ENCODE measurements around the gene CMSS1.

Gene CMSS1

GRCh38 chr3:100084100-100084806 lies 266.6 kb downstream of the CMSS1 start:
- peak; percentile 59 for DNase-seq (ENCODE audit: low spot score)

DNA sequence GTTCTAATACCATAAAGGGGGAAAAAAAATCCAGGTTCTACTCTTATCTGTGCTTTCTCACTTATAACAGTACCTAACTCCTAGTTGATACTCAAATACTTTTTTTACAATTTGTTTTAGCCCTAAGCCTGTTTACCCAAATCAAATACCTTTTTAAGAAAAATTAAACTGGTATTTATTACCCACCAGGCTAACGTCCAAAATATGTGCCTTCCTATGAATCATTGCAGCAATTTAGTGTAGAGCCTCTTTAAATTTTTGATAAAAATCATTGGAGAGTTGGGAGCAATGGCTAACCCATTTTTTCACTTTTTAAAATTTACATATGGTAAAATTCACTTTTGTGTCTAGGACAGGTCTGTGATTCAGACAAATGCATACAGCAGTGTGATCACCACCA lies 268.7 kb downstream of the CMSS1 start:
- no peak for DNase-seq (ENCODE audit: low spot score)

DNA sequence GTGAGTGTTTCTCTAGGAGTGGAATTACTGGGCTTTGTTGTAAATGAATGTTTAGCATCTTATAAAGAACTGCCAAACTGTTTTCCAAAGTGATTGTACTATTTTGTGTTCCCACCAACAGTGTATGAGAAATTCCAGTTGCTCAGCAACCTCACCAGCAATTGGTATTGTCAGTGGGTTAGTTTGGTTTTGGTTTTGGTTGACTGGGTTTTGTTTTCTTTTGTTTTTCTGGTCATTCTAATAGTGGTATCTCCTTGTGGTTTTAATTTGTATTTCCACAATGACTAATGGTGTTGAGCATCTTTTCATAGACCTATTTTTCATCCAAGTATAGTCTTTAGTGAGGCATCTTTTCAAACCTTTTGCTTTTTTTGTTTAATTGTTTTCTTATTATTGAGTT lies 269.5 kb downstream of the CMSS1 start:
- no peak for DNase-seq (ENCODE audit: low spot score)

- no peak for DNase-seq (ENCODE audit: low spot score)
Measured at GRCh38 chr3:100088735-100089368, 271.2 kb downstream of the CMSS1 start.

DNA sequence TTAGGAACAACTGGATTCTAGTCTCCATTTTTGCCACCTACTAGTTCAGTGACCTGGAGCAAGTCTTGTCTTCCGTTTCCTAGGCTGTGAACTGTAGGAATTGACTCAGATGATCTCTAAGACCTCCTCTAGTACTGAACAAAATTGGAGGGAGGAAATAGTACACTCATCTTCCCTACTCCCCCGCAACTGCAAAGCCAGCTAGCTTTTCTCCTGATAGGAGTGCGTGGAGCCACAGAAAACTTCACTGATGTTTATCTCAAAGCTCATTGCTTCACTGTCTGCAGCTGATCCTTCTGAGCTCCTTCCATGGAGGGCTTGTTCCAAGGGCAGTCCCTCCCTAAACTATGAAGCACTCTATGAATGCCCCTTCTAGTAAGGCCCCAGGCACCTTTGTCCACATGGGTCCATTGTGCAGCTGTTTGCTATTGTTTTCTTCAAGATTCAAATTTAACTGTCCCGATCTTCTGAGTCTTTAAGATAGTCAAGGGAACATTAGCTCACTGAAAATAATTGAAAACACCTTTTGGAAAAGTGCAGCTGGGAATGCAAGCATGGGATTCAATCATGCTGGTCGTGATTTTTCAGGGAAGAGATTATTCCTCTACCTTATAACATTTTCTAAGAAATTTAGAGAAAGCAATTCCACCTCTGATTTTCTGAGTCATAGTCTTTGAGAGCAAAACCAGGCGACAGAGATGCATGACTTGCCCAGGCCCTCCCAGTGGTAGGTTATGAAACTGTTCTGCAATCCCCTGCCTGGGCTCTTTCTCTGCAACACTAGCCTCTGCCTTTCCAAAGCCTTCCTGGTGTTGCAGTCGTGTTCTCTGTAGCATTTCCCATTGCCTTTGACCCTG lies 272.4 kb downstream of the CMSS1 start:
- DNase-seq (ENCODE audit: low spot score) = no peak

DNA sequence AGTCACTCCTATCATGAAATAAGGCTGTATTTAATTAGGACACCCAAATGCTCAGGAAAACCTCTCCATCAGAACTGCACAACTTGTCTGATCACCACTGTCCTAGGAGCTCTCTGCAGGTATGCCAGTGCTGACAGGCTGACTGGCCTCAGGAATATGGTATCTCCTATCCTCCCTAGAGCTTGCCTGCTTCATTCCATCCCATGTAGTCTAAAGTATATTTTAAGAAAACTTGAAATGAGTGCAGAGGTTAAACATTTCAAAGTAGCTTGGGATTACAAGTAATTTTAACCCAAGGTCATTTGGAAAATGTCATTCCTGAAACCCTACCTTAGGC lies 273.0 kb downstream of the CMSS1 start:
- DNase-seq (ENCODE audit: low spot score) = no peak

DNA sequence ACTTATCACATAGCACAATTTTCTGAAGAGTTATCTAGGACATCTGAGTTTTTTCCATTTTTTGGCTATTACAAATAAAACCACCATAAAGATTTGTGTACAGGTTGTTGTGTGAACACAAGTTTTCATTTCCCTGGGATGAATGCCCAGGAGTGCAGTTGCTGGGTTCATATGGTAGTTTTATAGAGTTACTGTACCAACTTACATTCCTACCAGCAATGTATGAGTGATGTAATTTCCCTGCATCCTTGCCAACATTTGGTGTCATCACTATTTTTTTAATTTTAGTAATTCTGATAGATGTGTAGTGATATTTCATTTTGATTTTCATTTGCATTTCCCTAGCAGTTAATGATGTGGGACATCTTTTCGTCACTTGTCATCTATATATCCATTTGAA lies 276.2 kb downstream of the CMSS1 start:
- no peak for DNase-seq (ENCODE audit: low spot score)

DNA sequence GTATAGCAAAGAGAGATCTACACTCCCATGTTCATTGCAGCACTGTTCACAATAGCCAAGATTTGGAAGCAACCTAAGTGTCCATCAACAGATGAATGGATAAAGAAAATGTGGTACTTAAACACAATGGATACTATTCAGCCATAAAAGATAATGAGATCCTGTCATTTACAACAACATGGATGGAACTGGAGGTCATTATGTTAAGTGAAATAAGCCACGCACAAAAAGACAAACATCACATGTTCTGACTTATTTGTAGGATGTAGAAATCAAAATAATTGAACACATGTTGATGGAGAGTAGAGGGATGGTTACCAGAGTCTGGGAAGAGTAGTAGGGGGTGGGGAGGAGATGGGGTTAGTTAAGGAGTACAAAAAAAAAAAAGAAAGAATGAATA lies 278.6 kb downstream of the CMSS1 start:
- DNase-seq (ENCODE audit: low spot score) = peak; percentile 55

DNA sequence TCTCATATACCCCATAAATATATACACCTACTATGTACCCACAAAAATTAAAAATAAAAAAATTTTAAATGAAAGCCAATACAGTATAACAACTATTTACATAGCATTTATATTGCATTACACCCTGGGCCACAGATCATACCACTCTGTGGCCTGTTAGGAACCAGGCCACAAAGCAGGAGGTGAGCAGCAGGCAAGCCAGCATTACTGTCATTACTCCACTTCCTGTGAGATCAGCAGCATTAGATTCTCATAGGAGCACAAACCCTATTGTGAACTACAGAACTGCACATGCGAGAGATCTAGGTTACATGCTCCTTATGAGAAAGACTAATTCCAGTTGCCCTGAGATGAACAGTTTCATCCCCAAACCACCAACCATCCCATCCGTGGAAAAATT lies 279.2 kb downstream of the CMSS1 start:
- DNase-seq (ENCODE audit: low spot score) = no peak

DNA sequence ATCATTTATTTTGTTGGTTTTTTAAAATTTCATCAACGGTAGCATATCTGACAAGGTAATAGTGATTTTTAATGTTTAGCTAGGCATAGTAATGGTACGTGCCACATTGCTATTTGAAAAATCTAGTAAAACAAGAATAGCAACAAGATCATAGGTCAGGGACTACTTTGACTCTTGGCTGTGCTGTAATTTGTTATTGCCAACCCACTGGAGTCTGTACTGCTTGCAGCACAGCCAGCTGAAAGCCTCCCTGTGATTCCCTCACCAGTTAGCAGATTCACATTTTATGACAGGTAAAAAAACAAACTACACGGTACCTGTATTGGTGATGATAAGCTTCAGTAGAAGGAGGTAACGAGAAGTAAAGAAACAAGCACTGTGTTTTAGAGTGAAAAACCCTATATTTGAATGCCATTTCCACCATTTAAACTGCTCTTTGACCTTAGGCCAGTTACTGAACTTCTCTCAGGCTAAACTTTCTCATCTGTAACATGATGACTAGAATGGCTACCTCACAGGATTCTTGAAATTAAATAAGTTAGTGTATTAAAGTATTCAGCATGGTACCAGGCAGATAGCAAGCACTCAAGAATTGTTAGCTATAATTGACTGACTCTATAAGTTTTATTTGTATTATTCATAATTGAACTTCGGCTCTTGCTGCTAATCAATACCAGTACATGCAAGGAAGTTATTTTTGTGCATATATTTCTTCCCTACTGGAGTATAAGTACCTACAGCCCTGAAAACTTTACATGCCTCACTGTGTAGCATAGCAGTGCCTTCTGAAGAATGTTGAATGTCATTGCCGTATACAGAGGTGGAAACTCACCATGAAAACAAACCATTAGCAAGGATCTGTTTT lies 280.5 kb downstream of the CMSS1 start:
- no peak for DNase-seq (ENCODE audit: low spot score)

GRCh38 chr3:100098784-100099070 lies 281.1 kb downstream of the CMSS1 start:
- DNase-seq (ENCODE audit: low spot score) = no peak

GRCh38 chr3:100099621-100100020 lies 282.0 kb downstream of the CMSS1 start:
- DNase-seq (ENCODE audit: low spot score) = no peak

- DNase-seq (ENCODE audit: low spot score) = no peak
Measured at GRCh38 chr3:100100425-100100824, 282.8 kb downstream of the CMSS1 start.

DNA sequence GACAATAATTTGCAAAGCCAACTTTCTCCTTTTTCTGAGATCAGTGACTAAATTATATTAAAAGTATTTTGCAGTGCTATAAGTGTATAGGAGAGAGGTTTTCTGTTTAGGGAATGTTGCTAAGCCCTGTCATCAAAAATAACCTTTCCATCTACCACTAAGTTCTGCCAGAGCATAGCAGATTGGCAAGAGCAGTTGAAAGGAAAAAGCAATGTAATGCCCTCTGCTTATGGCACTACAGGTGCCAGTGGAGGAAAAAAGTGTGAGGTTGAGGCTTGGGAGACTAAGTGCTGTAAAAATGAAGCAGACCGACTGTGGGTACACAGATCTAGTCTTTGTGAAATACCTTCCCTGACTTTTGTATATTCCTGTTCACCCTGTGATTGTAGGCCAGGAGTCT lies 285.1 kb downstream of the CMSS1 start:
- DNase-seq (ENCODE audit: low spot score) = no peak

DNA sequence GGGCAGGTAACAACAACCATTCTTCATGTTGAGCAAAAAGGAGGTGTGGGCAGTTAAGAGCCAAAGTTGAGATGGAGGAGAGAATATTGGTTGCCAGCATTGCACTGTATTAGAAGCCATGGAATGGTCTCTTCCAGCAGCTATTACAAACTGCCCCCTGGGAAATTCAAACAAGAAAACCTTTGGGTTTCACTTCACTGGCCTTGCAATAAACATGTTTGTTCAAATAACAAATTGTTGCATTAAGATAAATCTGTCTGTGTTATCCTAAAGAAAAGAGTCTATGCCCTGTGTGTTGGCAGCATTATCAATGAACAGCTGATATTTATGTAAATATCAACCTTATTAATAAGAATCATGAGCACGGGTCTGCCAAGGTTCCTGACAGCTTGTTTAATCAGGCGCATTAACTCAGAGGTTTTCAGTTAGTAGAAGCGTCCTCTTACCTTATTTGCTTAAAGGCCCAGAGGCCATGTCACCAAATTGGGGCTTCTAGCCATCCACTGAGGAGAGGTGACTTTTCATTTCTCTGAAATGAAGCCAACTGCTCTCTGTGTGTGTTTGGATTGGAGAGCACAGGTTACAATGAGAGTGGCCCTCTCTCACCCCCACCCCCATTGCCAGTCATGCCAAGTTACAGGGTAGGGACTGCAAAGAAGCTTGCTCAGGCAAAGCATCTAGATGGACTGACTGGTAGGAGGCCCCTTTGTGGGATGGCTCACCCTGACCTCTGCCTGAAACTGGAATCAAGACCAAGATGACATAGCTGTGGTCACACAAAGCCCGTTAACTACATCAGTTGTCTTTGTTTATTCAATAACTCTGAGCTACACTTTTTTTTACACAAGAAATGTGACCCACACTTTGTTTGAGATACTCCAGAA lies 286.1 kb downstream of the CMSS1 start:
- no peak for DNase-seq (ENCODE audit: low spot score)

- no peak for DNase-seq (ENCODE audit: low spot score)
Measured at GRCh38 chr3:100104442-100104798, 286.8 kb downstream of the CMSS1 start.

DNA sequence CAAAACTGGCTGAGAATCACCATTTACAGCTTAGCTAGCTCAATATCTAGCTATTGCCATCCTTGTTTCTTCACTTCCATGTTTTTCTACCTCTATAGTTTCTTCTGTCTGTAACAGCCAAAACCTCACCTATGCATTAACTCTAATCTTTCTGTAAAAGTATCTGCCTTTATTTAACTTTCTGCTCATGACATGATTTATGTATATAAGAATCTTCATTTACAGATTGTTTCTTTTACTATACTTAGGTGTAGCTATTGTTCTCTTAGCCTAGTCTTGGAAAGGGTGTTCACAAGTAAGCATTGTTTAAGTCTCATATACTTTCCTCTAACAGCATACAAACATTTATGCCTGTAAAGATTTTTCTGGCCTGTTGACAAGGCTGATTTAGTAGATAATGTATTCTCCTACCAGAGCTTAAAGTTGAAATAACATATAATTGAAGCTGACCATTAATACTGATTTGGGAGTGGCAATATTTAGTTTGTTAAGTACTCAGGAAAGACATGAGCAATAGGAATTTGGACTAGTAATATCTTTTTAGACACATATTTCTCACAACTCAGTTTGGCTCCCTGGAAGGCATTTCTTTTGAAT lies 287.3 kb downstream of the CMSS1 start:
- no peak for DNase-seq (ENCODE audit: low spot score)

- no peak for DNase-seq (ENCODE audit: low spot score)
Measured at GRCh38 chr3:100105501-100105900, 287.8 kb downstream of the CMSS1 start.

DNA sequence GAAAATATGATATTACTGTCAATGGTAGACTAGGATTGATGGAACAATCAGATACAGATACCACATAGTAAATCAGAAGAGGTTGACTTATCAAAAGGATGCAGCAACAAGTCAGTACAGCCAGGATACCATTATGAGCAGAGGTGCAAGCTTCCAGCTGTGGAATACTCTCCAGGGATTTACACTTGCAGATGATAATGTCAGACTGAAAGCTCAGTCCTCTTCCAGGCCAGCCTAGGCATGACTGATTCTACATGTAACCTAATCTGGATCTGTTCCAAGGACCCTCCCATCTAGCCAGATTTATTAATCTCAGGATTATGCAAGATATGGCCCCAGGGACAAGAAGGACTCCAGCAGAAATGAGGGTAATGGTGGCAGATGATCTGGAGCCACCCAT lies 288.4 kb downstream of the CMSS1 start:
- DNase-seq (ENCODE audit: low spot score) = no peak

- DNase-seq (ENCODE audit: low spot score) = no peak
Measured at GRCh38 chr3:100106531-100107141, 289.0 kb downstream of the CMSS1 start.
